NCI-H2081 treated with DMSO at 0.1 percent for 48 hours (cell line): ENCODE results near the gene MTTP.

Source experiments
- DNase-seq: peaks from one replicate; lab custom pipeline; 2025; lab: John Stamatoyannopoulos, UW

Gene MTTP

DNA sequence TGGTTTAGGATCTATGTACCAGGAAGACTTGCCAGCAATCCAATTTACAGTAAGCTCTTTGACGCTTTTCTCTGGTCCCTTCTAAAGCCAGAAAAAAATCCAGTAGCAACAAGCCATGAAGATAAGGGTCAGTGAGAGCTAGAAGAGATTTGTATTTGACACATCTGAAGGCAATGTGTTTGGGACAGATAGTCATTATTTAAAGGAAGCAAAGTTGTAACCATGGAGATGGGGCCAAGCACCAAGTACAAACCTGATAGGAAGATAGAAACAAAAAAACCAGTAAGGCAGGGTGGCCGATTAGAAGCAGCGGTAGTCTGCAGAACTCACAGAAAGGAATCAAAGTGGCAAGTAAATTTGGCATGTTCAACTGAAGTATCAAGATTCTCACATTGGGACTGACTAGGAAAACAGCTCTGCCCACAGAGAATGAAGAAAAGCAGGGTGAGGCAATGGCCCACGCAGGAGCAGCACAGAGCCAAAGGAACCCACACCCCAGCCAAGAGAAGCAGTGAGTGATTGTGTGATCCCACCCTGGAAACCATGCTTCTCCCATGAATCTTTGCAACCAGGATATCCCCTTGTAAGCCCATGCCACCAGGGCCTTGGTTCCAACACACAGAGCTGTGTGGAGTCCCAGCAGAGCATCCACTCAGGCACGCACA lies 95.9 kb downstream of the MTTP start:
- no peak for DNase-seq
